Right renal pelvis (tissue), 4 donors: ENCODE data around the gene CNIH3. TPM values are rescaled to one million over a fixed set of nuclear protein-coding genes. Genes with fewer than 3 reads are reported as not detected.
"Not testable (repeated sequence)": the region's sequence is repeated elsewhere in the genome, so short reads cannot be mapped to it uniquely, and the experiment has no call there.

ENCODE experiments used
- DNase-seq, 4 donors: peaks; one replicate each; pipeline ENCODE4 v3.0.0-alpha.2; 2013; ENCODE audit warnings: low read depth in 4 of 4, low spot score in 3 of 4, missing footprints in 1 of 4
- polyA plus RNA-seq, 4 donors: library from polyadenylated mRNA; unstranded; fragments of 120-200 nt; gene quantifications; one replicate each; pipeline ENCODE4 v1.2.1, GENCODE V29; 2013; ENCODE audit not compliant: insufficient read length in 4 of 4

CNIH3 gene
- polyA plus RNA-seq, 4 donors: 9.5 to 11.1 (median 10.7) TPM

GRCh38 chr1:224683936-224684335, 67.8 kb downstream of the CNIH3 start:
- peak in 1 of 4 donors; percentile 18 for DNase-seq

- DNase-seq: peak in 1 of 4 donors; percentile 38
Observed at GRCh38 chr1:224684979-224685425, 68.9 kb downstream of the CNIH3 start.

GRCh38 chr1:224686140-224686539, 70.0 kb downstream of the CNIH3 start:
- DNase-seq: not testable (repeated sequence)

- DNase-seq: no peak
Observed at GRCh38 chr1:224687465-224687864, 71.3 kb downstream of the CNIH3 start.

GRCh38 chr1:224689374-224689773, 73.3 kb downstream of the CNIH3 start:
- DNase-seq: no peak

GRCh38 chr1:224690576-224690975, 74.5 kb downstream of the CNIH3 start:
- DNase-seq: no peak

- DNase-seq: no peak
Observed at GRCh38 chr1:224691148-224691925, 75.2 kb downstream of the CNIH3 start.

GRCh38 chr1:224694969-224695368, 78.9 kb downstream of the CNIH3 start:
- no peak for DNase-seq

GRCh38 chr1:224696021-224696420, 79.9 kb downstream of the CNIH3 start:
- DNase-seq: no peak

GRCh38 chr1:224696891-224697765, 81.0 kb downstream of the CNIH3 start:
- no peak for DNase-seq

- DNase-seq: no peak
Observed at GRCh38 chr1:224698015-224698451, 81.9 kb downstream of the CNIH3 start.

GRCh38 chr1:224700918-224701531, 84.9 kb downstream of the CNIH3 start:
- DNase-seq: no peak

- DNase-seq: no peak
Observed at GRCh38 chr1:224703702-224704101, 87.6 kb downstream of the CNIH3 start.

GRCh38 chr1:224704107-224704735, 88.1 kb downstream of the CNIH3 start:
- no peak for DNase-seq

GRCh38 chr1:224705578-224705977, 89.5 kb downstream of the CNIH3 start:
- DNase-seq: no peak

GRCh38 chr1:224707843-224708725, 92.0 kb downstream of the CNIH3 start:
- no peak for DNase-seq

GRCh38 chr1:224710196-224710595, 94.1 kb downstream of the CNIH3 start:
- DNase-seq: no peak

- not testable (repeated sequence) for DNase-seq
Observed at GRCh38 chr1:224711231-224711756, 95.2 kb downstream of the CNIH3 start.

GRCh38 chr1:224711876-224712275, 95.8 kb downstream of the CNIH3 start:
- DNase-seq: no peak
